ENCODE data around the gene MSI2. TPM values are rescaled to one million over a fixed set of nuclear protein-coding genes. Genes with fewer than 3 reads are reported as not detected.
A peak's percentile ranks its signal among the peaks of the same experiment; 100 is the strongest.

The MSI2 gene
- total RNA-seq, 1 donor from 2014 or later, result 67.9 TPM

- H3K36me3 Mint-ChIP-seq (ENCODE audit: low read depth, unreplicated experiment), result peaks cover 2% of the 10 kb centered on the region
- H4K20me1 ChIP-seq (ENCODE audit: insufficient read depth, low read length), result no peaks in the 10 kb centered on the region
- no peaks in the 10 kb centered on the region for H3K27me3 Mint-ChIP-seq (ENCODE audit: low read depth, unreplicated experiment)
- H3K4me3 ChIP-seq (ENCODE audit: insufficient read depth, low read depth, low read length), result no peak overlapping the region
- FAIRE-seq (no peak), DNase-seq (ENCODE audit: low read depth) (no peak)
- peak overlapping the region; percentile 66 for H3K4me3 Mint-ChIP-seq (ENCODE audit: unreplicated experiment)
- H3K9me3 ChIP-seq (ENCODE audit: insufficient read depth, low read depth, low read length), result no peaks in the 10 kb centered on the region
- peak overlapping the region; percentile 68 for H3K9ac ChIP-seq (ENCODE audit: low read length)
- H3K9me3 Mint-ChIP-seq (ENCODE audit: unreplicated experiment), result no peaks in the 10 kb centered on the region
- peaks cover 26% of the 10 kb centered on the region for H3K4me1 Mint-ChIP-seq (ENCODE audit: low read depth, unreplicated experiment)
- H3K36me3 ChIP-seq (ENCODE audit: insufficient read depth, low read length), result no peaks in the 10 kb centered on the region
- peak overlapping the region; percentile 75 for H3K4me2 ChIP-seq (ENCODE audit: low read length)
- H2AFZ ChIP-seq (ENCODE audit: low read depth, low read length), result peak overlapping the region; percentile 25
- no peaks in the 10 kb centered on the region for H3K27me3 ChIP-seq (ENCODE audit: insufficient read depth, low read length)
- no peak for TF ChIP-seq CTCF (IDR thresholded peaks at IDR 0.05; ENCODE audit: insufficient read depth, low read depth, low read length)
- no peak for TF ChIP-seq EZH2 (IDR thresholded peaks at IDR 0.05; ENCODE audit: insufficient read depth, low read length)
- peaks cover 8% of the 10 kb centered on the region for H3K79me2 ChIP-seq (ENCODE audit: insufficient read depth, low read length)
- H3K4me1 ChIP-seq (ENCODE audit: insufficient read depth, low read length), result peaks cover 39% of the 10 kb centered on the region
- H3K27ac ChIP-seq (ENCODE audit: low read depth, low read length), result peak overlapping the region; percentile 76
- peak overlapping the region; percentile 37 for H3K27ac Mint-ChIP-seq (ENCODE audit: unreplicated experiment)
Measured at GRCh38 chr17:57407287-57408070, 151.2 kb downstream of the MSI2 start.

GRCh38 chr17:57408071-57408811 lies 151.9 kb downstream of the MSI2 start:
- no peak for DNase-seq (ENCODE audit: low read depth)
- H3K27me3 ChIP-seq (ENCODE audit: insufficient read depth, low read length), result no peaks in the 10 kb centered on the region
- no peak overlapping the region for H3K4me3 Mint-ChIP-seq (ENCODE audit: unreplicated experiment)
- no peak overlapping the region for H2AFZ ChIP-seq (ENCODE audit: low read depth, low read length)
- no peaks in the 10 kb centered on the region for H4K20me1 ChIP-seq (ENCODE audit: insufficient read depth, low read length)
- no peaks in the 10 kb centered on the region for H3K36me3 ChIP-seq (ENCODE audit: insufficient read depth, low read length)
- peaks cover 25% of the 10 kb centered on the region for H3K4me1 Mint-ChIP-seq (ENCODE audit: low read depth, unreplicated experiment)
- H3K79me2 ChIP-seq (ENCODE audit: insufficient read depth, low read length), result peaks cover 8% of the 10 kb centered on the region
- H3K9ac ChIP-seq (ENCODE audit: low read length), result peak overlapping the region; percentile 68
- H3K4me3 ChIP-seq (ENCODE audit: insufficient read depth, low read depth, low read length), result peak overlapping the region; percentile 11
- peak overlapping the region; percentile 75 for H3K4me2 ChIP-seq (ENCODE audit: low read length)
- peak overlapping the region; percentile 37 for H3K27ac Mint-ChIP-seq (ENCODE audit: unreplicated experiment)
- no peaks in the 10 kb centered on the region for H3K36me3 Mint-ChIP-seq (ENCODE audit: low read depth, unreplicated experiment)
- TF ChIP-seq EZH2 (IDR thresholded peaks at IDR 0.05; ENCODE audit: insufficient read depth, low read length) (no peak), CTCF (IDR thresholded peaks at IDR 0.05; ENCODE audit: insufficient read depth, low read depth, low read length) (no peak)
- FAIRE-seq, result no peak
- H3K27me3 Mint-ChIP-seq (ENCODE audit: low read depth, unreplicated experiment), result no peaks in the 10 kb centered on the region
- peak overlapping the region; percentile 76 for H3K27ac ChIP-seq (ENCODE audit: low read depth, low read length)
- H3K4me1 ChIP-seq (ENCODE audit: insufficient read depth, low read length), result peaks cover 39% of the 10 kb centered on the region
- no peaks in the 10 kb centered on the region for H3K9me3 ChIP-seq (ENCODE audit: insufficient read depth, low read depth, low read length)
- H3K9me3 Mint-ChIP-seq (ENCODE audit: unreplicated experiment), result no peaks in the 10 kb centered on the region
